K562 (cell line): ENCODE data around the gene TTL. TPM values are rescaled to one million over a fixed set of nuclear protein-coding genes. Genes with fewer than 3 reads are reported as not detected.

Source experiments
- ARID3A ChIP-seq: IDR thresholded peaks from 2 replicates; pipeline ENCODE4 v1.6.1; 2012; ENCODE audit warnings: low read depth, low read length, improper control_type of control experiment, borderline replicate concordance
- GABPB2 ChIP-seq: fragments of 250-450 bp; sonication (Bioruptor Pico); conservative IDR thresholded peaks from 2 replicates; pipeline ENCODE4 v1.5.1; 2021; ENCODE audit warnings: mild to moderate bottlenecking
- HOMEZ ChIP-seq: fragments of 250-450 bp; sonication (Bioruptor Pico); IDR thresholded peaks from 2 replicates; pipeline ENCODE4 v1.4.0; 2020; ENCODE audit warnings: mild to moderate bottlenecking, moderate library complexity
- MAFK ChIP-seq: IDR thresholded peaks from 2 replicates; pipeline ENCODE4 v1.6.1; 2011; ENCODE audit warnings: low read length, improper control_type of control experiment
- MECOM ChIP-seq: fragments of 250-450 bp; sonication (Bioruptor Pico); IDR thresholded peaks from 2 replicates; pipeline ENCODE4 v1.8.0; 2022; ENCODE audit warnings: inconsistent platforms
- RBM15 ChIP-seq: fragments of 200-400 bp; formaldehyde crosslinking; IDR thresholded peaks from 2 replicates; pipeline ENCODE4 v1.6.1; 2018; ENCODE audit warnings: mild to moderate bottlenecking, low read length, moderate library complexity; ENCODE audit not compliant: insufficient read depth
- ZMIZ1 ChIP-seq, 2 experiments: fragments of 150-350 bp in 1 of 2; IDR thresholded peaks; 2 replicates each; pipeline ENCODE4 v1.6.1; 2012 to 2016; ENCODE audit warnings: low read depth in 2 of 2, low read length in 2 of 2, mild to moderate bottlenecking in 1 of 2, moderate library complexity in 1 of 2
- polyA plus RNA-seq, 8 experiments: library from polyadenylated mRNA; depleted of rRNA in 4 of 8; stranded (reverse) in 5 of 8; unstranded in 3 of 8; fragments of >200 nt; fragmentation: Nextera tagmentation in 2 of 8; fragmentation: Illumina TruSeq in 1 of 8; extraction: Ambion mirVana in 2 of 8; extraction: Trizol in 1 of 8; gene quantifications; 2 replicates each; pipeline versions ENCODE4 v1.2.1 to v1.2.3, GENCODE V29; 2011 to 2014; ENCODE audit warnings: inconsistent platforms in 1 of 8, missing spikeins in 1 of 8
- total RNA-seq, 7 experiments: library from RNA; depleted of rRNA in 6 of 7; stranded (reverse); fragments of >200 nt in 6 of 7; fragmentation: Illumina TruSeq in 2 of 7; extraction: Trizol in 2 of 7; gene quantifications; 2 replicates each; pipeline versions ENCODE4 v1.2.1 to v1.2.3, GENCODE V29; 2011 to 2021; ENCODE audit warnings: low replicate concordance in 1 of 7
- TF ChIP-seq, protein P1 (sequence below), 2 experiments: fragments of 450-650 bp in 1 of 2; sonication (generic) in 1 of 2; formaldehyde crosslinking in 1 of 2; IDR thresholded peaks; 2 replicates each; pipeline versions ENCODE4 v1.7.1 to v1.9.0; 2016 to 2022; ENCODE audit warnings: inconsistent platforms in 1 of 2, mild to moderate bottlenecking in 1 of 2, missing genetic modification reagents in 1 of 2
- TF ChIP-seq, protein P2 (sequence below): fragments of 450-650 bp; IDR thresholded peaks from 2 replicates; pipeline ENCODE4 v1.6.1; 2016

TTL gene
- total and polyA plus RNA-seq, 9 of the 15 experiments (the other 6 are each of a cell fraction or from before 2014, with no cell fraction given): 9.4 to 54.4 (median 34.9) TPM

DNA sequence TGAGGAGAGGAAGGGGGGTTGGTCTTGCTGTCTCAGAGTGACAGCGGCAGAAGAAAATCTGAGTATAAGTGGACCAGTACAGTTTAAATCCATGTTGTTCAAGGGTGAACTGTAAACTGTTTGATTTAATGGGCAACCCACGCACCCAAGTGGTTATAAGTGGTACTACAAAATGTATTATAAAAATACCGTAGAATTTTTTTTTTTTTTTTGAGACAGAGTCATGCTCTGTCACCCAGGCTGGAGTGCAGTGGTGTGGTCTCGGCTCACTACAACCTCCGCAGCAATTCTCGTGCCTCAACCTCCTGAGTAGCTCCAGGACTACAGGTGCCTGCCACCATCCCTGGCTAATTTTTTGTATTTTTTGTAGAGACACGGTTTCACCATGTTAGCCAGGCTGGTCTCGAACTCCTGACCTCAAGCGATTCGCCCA, 100.4 kb downstream of the TTL start (continued):
- TF ChIP-seq, protein P1, sequence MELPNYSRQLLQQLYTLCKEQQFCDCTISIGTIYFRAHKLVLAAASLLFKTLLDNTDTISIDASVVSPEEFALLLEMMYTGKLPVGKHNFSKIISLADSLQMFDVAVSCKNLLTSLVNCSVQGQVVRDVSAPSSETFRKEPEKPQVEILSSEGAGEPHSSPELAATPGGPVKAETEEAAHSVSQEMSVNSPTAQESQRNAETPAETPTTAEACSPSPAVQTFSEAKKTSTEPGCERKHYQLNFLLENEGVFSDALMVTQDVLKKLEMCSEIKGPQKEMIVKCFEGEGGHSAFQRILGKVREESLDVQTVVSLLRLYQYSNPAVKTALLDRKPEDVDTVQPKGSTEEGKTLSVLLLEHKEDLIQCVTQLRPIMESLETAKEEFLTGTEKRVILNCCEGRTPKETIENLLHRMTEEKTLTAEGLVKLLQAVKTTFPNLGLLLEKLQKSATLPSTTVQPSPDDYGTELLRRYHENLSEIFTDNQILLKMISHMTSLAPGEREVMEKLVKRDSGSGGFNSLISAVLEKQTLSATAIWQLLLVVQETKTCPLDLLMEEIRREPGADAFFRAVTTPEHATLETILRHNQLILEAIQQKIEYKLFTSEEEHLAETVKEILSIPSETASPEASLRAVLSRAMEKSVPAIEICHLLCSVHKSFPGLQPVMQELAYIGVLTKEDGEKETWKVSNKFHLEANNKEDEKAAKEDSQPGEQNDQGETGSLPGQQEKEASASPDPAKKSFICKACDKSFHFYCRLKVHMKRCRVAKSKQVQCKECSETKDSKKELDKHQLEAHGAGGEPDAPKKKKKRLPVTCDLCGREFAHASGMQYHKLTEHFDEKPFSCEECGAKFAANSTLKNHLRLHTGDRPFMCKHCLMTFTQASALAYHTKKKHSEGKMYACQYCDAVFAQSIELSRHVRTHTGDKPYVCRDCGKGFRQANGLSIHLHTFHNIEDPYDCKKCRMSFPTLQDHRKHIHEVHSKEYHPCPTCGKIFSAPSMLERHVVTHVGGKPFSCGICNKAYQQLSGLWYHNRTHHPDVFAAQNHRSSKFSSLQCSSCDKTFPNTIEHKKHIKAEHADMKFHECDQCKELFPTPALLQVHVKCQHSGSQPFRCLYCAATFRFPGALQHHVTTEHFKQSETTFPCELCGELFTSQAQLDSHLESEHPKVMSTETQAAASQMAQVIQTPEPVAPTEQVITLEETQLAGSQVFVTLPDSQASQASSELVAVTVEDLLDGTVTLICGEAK (IDR thresholded peaks at IDR 0.05): 0 out of 2 replicates have a peak, but pooled peaks have one; percentile 13
- TF ChIP-seq, protein P1 (CRISPR knock-in tag; IDR thresholded peaks at IDR 0.05): no peak
- TF ChIP-seq, protein P2, sequence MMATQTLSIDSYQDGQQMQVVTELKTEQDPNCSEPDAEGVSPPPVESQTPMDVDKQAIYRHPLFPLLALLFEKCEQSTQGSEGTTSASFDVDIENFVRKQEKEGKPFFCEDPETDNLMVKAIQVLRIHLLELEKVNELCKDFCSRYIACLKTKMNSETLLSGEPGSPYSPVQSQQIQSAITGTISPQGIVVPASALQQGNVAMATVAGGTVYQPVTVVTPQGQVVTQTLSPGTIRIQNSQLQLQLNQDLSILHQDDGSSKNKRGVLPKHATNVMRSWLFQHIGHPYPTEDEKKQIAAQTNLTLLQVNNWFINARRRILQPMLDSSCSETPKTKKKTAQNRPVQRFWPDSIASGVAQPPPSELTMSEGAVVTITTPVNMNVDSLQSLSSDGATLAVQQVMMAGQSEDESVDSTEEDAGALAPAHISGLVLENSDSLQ: peak; percentile 51; the same call in 1 of the 2 replicates
- TF ChIP-seq ZMIZ1 (IDR thresholded peaks at IDR 0.05; ENCODE audit: low read depth in 2 of 2, low read length in 2 of 2) (no peak), GABPB2 (no peak), MAFK (no peak), ARID3A (peak; percentile 83), RBM15 (no peak), MECOM (CRISPR knock-in tag) (no peak), HOMEZ (CRISPR knock-in tag) (no peak)
